Lung (tissue), 12 donors: ENCODE data around the gene HMX1. TPM values are rescaled to one million over a fixed set of nuclear protein-coding genes. Genes with fewer than 3 reads are reported as not detected.
A peak's percentile ranks its signal among the peaks of the same experiment; 100 is the strongest.

Source experiments
- ATAC-seq: fragments of 200-7000 bp; cut with Tn5 transposase; one replicate; pipeline ENCODE4 v1.9.1; 2020; ENCODE audit warnings: moderate number of reproducible peaks; ENCODE audit not compliant: insufficient read depth, low FRiP score
- DNase-seq, 3 donors: peaks; one replicate each; pipeline ENCODE4 v3.0.0-alpha.2; 2013 to 2017
- H3K27ac ChIP-seq, 2 donors: one replicate each; pipeline ENCODE4 v1.5.1; 2013; ENCODE audit warnings: mild to moderate bottlenecking in 2 of 2, moderate library complexity in 2 of 2, control low read depth in 1 of 2, inconsistent platforms in 1 of 2, low read depth in 1 of 2, low read length in 1 of 2
- H3K27me3 ChIP-seq, 3 donors: one replicate each; pipeline ENCODE4 v1.5.1; 2013; ENCODE audit warnings: low read length in 2 of 3; ENCODE audit not compliant: control insufficient read depth in 3 of 3, insufficient read depth in 3 of 3
- H3K36me3 ChIP-seq, 4 donors: one replicate each; pipeline ENCODE4 v1.5.1; 2013; ENCODE audit warnings: low read length in 4 of 4, mild to moderate bottlenecking in 1 of 4, moderate library complexity in 1 of 4; ENCODE audit not compliant: control insufficient read depth in 4 of 4, insufficient read depth in 4 of 4
- H3K4me1 ChIP-seq, 5 donors: one replicate each; pipeline ENCODE4 v1.5.1; 2013; ENCODE audit warnings: low read length in 5 of 5, mild to moderate bottlenecking in 2 of 5, moderate library complexity in 1 of 5; ENCODE audit not compliant: control insufficient read depth in 5 of 5, insufficient read depth in 5 of 5
- H3K4me3 ChIP-seq: one replicate; pipeline ENCODE4 v1.5.1; 2013; ENCODE audit warnings: mild to moderate bottlenecking, control low read depth, moderate library complexity
- H3K9ac ChIP-seq, 2 donors: one replicate each; pipeline ENCODE4 v1.5.1; 2013; ENCODE audit warnings: low read length in 2 of 2, control low read depth in 1 of 2; ENCODE audit not compliant: insufficient read depth in 1 of 2
- H3K9me3 ChIP-seq, 4 donors: one replicate each; pipeline ENCODE4 v1.5.1; 2013; ENCODE audit warnings: low read length in 3 of 4, mild to moderate bottlenecking in 1 of 4, moderate library complexity in 1 of 4; ENCODE audit not compliant: control insufficient read depth in 4 of 4, insufficient read depth in 3 of 4
- CTCF ChIP-seq: IDR thresholded peaks from 2 replicates; pipeline ENCODE4 v1.5.1; 2012; ENCODE audit warnings: mild to moderate bottlenecking; ENCODE audit errors: control extremely low read depth, extremely low read depth
- WGBS, 2 donors: extraction: QIAGEN DNeasy Blood & Tissue Kit; methylation state at CpG; one replicate each; pipeline ENCODE4 v1.1.7; 2013; 5-methylcytosine and 5-hydroxymethylcytosine counted together
- polyA plus RNA-seq, 2 donors: library from polyadenylated mRNA; stranded (reverse); fragments of 200-250 nt; gene quantifications; one replicate each; pipeline ENCODE4 v1.2.1, GENCODE V29; 2013
- total RNA-seq, 2 donors: library from RNA; depleted of rRNA in 1 of 2; stranded (reverse); fragments of >200 nt in 1 of 2; gene quantifications; one replicate each; pipeline ENCODE4 v1.2.1, GENCODE V29; 2014 to 2021
- donor health status: control.
- donor health status: control.
- donor health status: Bipolar disorder and iron deficiency.
- donor health status: healthy.
- donor health status: DM: yes; HTN: yes; CAD: no.

HMX1 gene
- total and polyA plus RNA-seq, 4 donors = not detected

- Histone ChIP-seq H3K27me3 (peaks cover 0 to 25% (median 3%) of the 10 kb centered on the region in 3 donors), H3K9ac (no peak overlapping the region), H3K4me3 (no peak overlapping the region), H3K9me3 (peaks cover 0 to 7% (median 0%) of the 10 kb centered on the region in 4 donors), H3K4me1 (no peaks in the 10 kb centered on the region), H3K27ac (no peak overlapping the region), H3K36me3 (no peaks in the 10 kb centered on the region)
- TF ChIP-seq CTCF = no peak
- 76 to 77% methylated on average over 34 of the region's 34 CpGs for WGBS, 2 donors
- DNase-seq = peak in 1 of 3 donors; percentile 5
- no peak for ATAC-seq
Measured at GRCh38 chr4:8908206-8908893, 36.7 kb upstream of the HMX1 start.

GRCh38 chr4:8907596-8908205 is 36.1 kb upstream of the HMX1 start:
- H3K4me3 ChIP-seq = no peak overlapping the region
- no peaks in the 10 kb centered on the region for H3K36me3 ChIP-seq
- peaks cover 0 to 10% (median 0%) of the 10 kb centered on the region in 4 donors for H3K9me3 ChIP-seq
- H3K27me3 ChIP-seq = peaks cover 0 to 25% (median 3%) of the 10 kb centered on the region in 3 donors
- no peak for ATAC-seq
- H3K9ac ChIP-seq = no peak overlapping the region
- 77 to 86% methylated on average over 14 of the region's 14 CpGs for WGBS, 2 donors
- no peak overlapping the region for H3K27ac ChIP-seq
- no peak for TF ChIP-seq CTCF
- DNase-seq = peak in 1 of 3 donors; percentile 10
- no peaks in the 10 kb centered on the region for H3K4me1 ChIP-seq

GRCh38 chr4:8906991-8907595 is 35.5 kb upstream of the HMX1 start:
- H3K36me3 ChIP-seq = no peaks in the 10 kb centered on the region
- no peak overlapping the region for H3K27ac ChIP-seq
- no peak overlapping the region for H3K9ac ChIP-seq
- H3K27me3 ChIP-seq = peaks cover 0 to 25% (median 3%) of the 10 kb centered on the region in 3 donors
- no peaks in the 10 kb centered on the region for H3K4me1 ChIP-seq
- TF ChIP-seq CTCF = no peak
- H3K4me3 ChIP-seq = no peak overlapping the region
- DNase-seq (peak in 1 of 3 donors; percentile 5), ATAC-seq (no peak)
- peaks cover 0 to 14% (median 2%) of the 10 kb centered on the region in 4 donors for H3K9me3 ChIP-seq
- 84 to 87% methylated on average over 22 of the region's 22 CpGs for WGBS, 2 donors
